ENCODE data around the gene TCF7L2.

The TCF7L2 gene

GRCh38 chr10:112986544-112987190 lies 36.6 kb downstream of the TCF7L2 start:
- DNase-seq (ENCODE audit: extremely low read depth, insufficient read length), result no peak
- H3K27me3 ChIP-seq (replicated peaks; ENCODE audit: control insufficient read depth, insufficient read depth, low read length), result no peaks in the 10 kb centered on the region; the same call in none of the 2 replicates
- H3K36me3 ChIP-seq (ENCODE audit: control insufficient read depth, insufficient read depth, low read length), result no peaks in the 10 kb centered on the region
- TF ChIP-seq CTCF (IDR thresholded peaks at IDR 0.05; ENCODE audit: insufficient read depth, low read length, poor library complexity, severe bottlenecking), result no peak
- H3K4me3 ChIP-seq (replicated peaks; ENCODE audit: low read depth, low read length), result no peak overlapping the region

- DNase-seq (ENCODE audit: extremely low read depth, insufficient read length), result no peak
- Histone ChIP-seq H3K27me3 (replicated peaks; ENCODE audit: control insufficient read depth, insufficient read depth, low read length) (no peaks in the 10 kb centered on the region; the same call in none of the 2 replicates), H3K4me3 (replicated peaks; ENCODE audit: low read depth, low read length) (no peak overlapping the region), H3K36me3 (ENCODE audit: control insufficient read depth, insufficient read depth, low read length) (no peaks in the 10 kb centered on the region)
- TF ChIP-seq CTCF (IDR thresholded peaks at IDR 0.05; ENCODE audit: insufficient read depth, low read length, poor library complexity, severe bottlenecking), result no peak
These were observed 38.9 kb downstream of the TCF7L2 start for GRCh38 chr10:112988839-112989406.

- no peaks in the 10 kb centered on the region for H3K36me3 ChIP-seq (ENCODE audit: control insufficient read depth, insufficient read depth, low read length)
- no peak for TF ChIP-seq CTCF (IDR thresholded peaks at IDR 0.05; ENCODE audit: insufficient read depth, low read length, poor library complexity, severe bottlenecking)
These were observed 39.8 kb downstream of the TCF7L2 start for GRCh38 chr10:112989826-112990225.

GRCh38 chr10:112990271-112990670 lies 40.2 kb downstream of the TCF7L2 start:
- no peak for TF ChIP-seq CTCF (IDR thresholded peaks at IDR 0.05; ENCODE audit: insufficient read depth, low read length, poor library complexity, severe bottlenecking)
- no peak for DNase-seq (ENCODE audit: extremely low read depth, insufficient read length)
- Histone ChIP-seq H3K27me3 (replicated peaks; ENCODE audit: control insufficient read depth, insufficient read depth, low read length) (no peaks in the 10 kb centered on the region; the same call in none of the 2 replicates), H3K36me3 (ENCODE audit: control insufficient read depth, insufficient read depth, low read length) (no peaks in the 10 kb centered on the region), H3K4me3 (replicated peaks; ENCODE audit: low read depth, low read length) (no peak overlapping the region)

More at GRCh38 chr10:112989826-112990225, 39.8 kb downstream of the TCF7L2 start:
- Histone ChIP-seq H3K4me3 (replicated peaks; ENCODE audit: low read depth, low read length) (no peak overlapping the region), H3K27me3 (replicated peaks; ENCODE audit: control insufficient read depth, insufficient read depth, low read length) (no peaks in the 10 kb centered on the region; the same call in none of the 2 replicates)
- DNase-seq (ENCODE audit: extremely low read depth, insufficient read length), result no peak

GRCh38 chr10:112991888-112992491 lies 41.9 kb downstream of the TCF7L2 start:
- DNase-seq (ENCODE audit: extremely low read depth, insufficient read length), result no peak
- no peak for TF ChIP-seq CTCF (IDR thresholded peaks at IDR 0.05; ENCODE audit: insufficient read depth, low read length, poor library complexity, severe bottlenecking)
- Histone ChIP-seq H3K27me3 (replicated peaks; ENCODE audit: control insufficient read depth, insufficient read depth, low read length) (no peaks in the 10 kb centered on the region; the same call in none of the 2 replicates), H3K36me3 (ENCODE audit: control insufficient read depth, insufficient read depth, low read length) (no peaks in the 10 kb centered on the region), H3K4me3 (replicated peaks; ENCODE audit: low read depth, low read length) (no peak overlapping the region)
